Uterus (tissue), 4 donors: ENCODE data around the gene MAP4K4. TPM values are rescaled to one million over a fixed set of nuclear protein-coding genes. Genes with fewer than 3 reads are reported as not detected.

Experiments
- DNase-seq, 2 donors: peaks; one replicate each; pipeline ENCODE4 v3.0.0-alpha.2; 2019 to 2020
- H3K27ac ChIP-seq, 2 donors: fragments of 200-600 bp; sonication (generic); 1 replicate in 1 of 2; 2 replicates in 1 of 2; pipeline ENCODE4 v1.5.1; 2016 to 2018
- H3K27me3 ChIP-seq, 2 donors: fragments of 200-600 bp; sonication (generic); one replicate each; pipeline ENCODE4 v1.5.1; 2018 to 2019; ENCODE audit warnings: control low read depth in 1 of 2
- H3K36me3 ChIP-seq, 2 donors: fragments of 200-600 bp; sonication (generic); one replicate each; pipeline ENCODE4 v1.5.1; 2019; ENCODE audit warnings: control low read depth in 1 of 2
- H3K4me1 ChIP-seq, 2 donors: fragments of 200-600 bp; sonication (generic); one replicate each; pipeline ENCODE4 v1.5.1; 2018 to 2019; ENCODE audit warnings: control low read depth in 1 of 2
- H3K4me3 ChIP-seq, 2 donors: fragments of 200-600 bp; sonication (generic); 1 replicate in 1 of 2; 2 replicates in 1 of 2; pipeline ENCODE4 v1.5.1; 2018 to 2019; ENCODE audit warnings: mild to moderate bottlenecking in 1 of 2
- H3K9me3 ChIP-seq, 2 donors: fragments of 200-600 bp; sonication (generic); one replicate each; pipeline ENCODE4 v1.5.1; 2019; ENCODE audit warnings: control low read depth in 1 of 2
- CTCF ChIP-seq, 4 experiments: fragments of 200-600 bp in 2 of 4; fragments of 450-650 bp in 2 of 4; sonication (generic) in 2 of 4; IDR thresholded peaks; one replicate each; pipeline ENCODE4 v1.5.1; 2016 to 2019; ENCODE audit warnings: antibody characterized with exemption in 4 of 4, mild to moderate bottlenecking in 2 of 4, moderate library complexity in 1 of 4
- POLR2A ChIP-seq, 2 donors: fragments of 450-650 bp; IDR thresholded peaks; one replicate each; pipeline ENCODE4 v1.6.1; 2016; ENCODE audit warnings: antibody characterized with exemption in 2 of 2, mild to moderate bottlenecking in 1 of 2, moderate library complexity in 1 of 2
- intact Hi-C: fragments of 100-400 bp; cut with DNase I; formaldehyde crosslinking; loops from one replicate; pipeline ENCODE4 v1.15.1; 2023; ENCODE audit warnings: low total_unique reads
- total RNA-seq, 4 donors: library from RNA; depleted of rRNA in 3 of 4; stranded (reverse); fragments of >200 nt in 3 of 4; gene quantifications; one replicate each; pipeline versions ENCODE4 v1.1.0 to v1.2.4, GENCODE V29; 2014 to 2023
- donor health status: DM: yes; HTN: yes; CAD: no.

MAP4K4 gene
- total RNA-seq, 4 donors from 2014 or later: 17.9 to 87.2 (median 55.4) TPM

- H3K4me3 ChIP-seq: no peak overlapping the region
- no peak overlapping the region for H3K27ac ChIP-seq
- no peak for DNase-seq
- H3K9me3 ChIP-seq: no peaks in the 10 kb centered on the region
- H3K27me3 ChIP-seq: no peaks in the 10 kb centered on the region
- H3K4me1 ChIP-seq: no peaks in the 10 kb centered on the region
- no peaks in the 10 kb centered on the region for H3K36me3 ChIP-seq
- intact Hi-C loops: no loop called here
- TF ChIP-seq POLR2A (IDR thresholded peaks at IDR 0.05) (no peak), CTCF (IDR thresholded peaks at IDR 0.05) (no peak)
Observed at GRCh38 chr2:101723371-101724124, 26.0 kb downstream of the MAP4K4 start.

GRCh38 chr2:101724125-101724474 is 26.6 kb downstream of the MAP4K4 start:
- no peaks in the 10 kb centered on the region for H3K4me1 ChIP-seq
- H3K4me3 ChIP-seq: no peak overlapping the region
- H3K9me3 ChIP-seq: no peaks in the 10 kb centered on the region
- intact Hi-C loops: no loop called here
- no peak for DNase-seq
- no peaks in the 10 kb centered on the region for H3K36me3 ChIP-seq
- TF ChIP-seq CTCF (IDR thresholded peaks at IDR 0.05) (no peak), POLR2A (IDR thresholded peaks at IDR 0.05) (no peak)
- no peak overlapping the region for H3K27ac ChIP-seq
- no peaks in the 10 kb centered on the region for H3K27me3 ChIP-seq

GRCh38 chr2:101725038-101725437 is 27.5 kb downstream of the MAP4K4 start:
- Histone ChIP-seq H3K36me3 (no peaks in the 10 kb centered on the region), H3K27me3 (no peaks in the 10 kb centered on the region), H3K4me3 (no peak overlapping the region), H3K4me1 (no peaks in the 10 kb centered on the region), H3K27ac (no peak overlapping the region), H3K9me3 (no peaks in the 10 kb centered on the region)
- DNase-seq: no peak
- TF ChIP-seq CTCF (IDR thresholded peaks at IDR 0.05) (no peak), POLR2A (IDR thresholded peaks at IDR 0.05) (no peak)
- intact Hi-C loops: no loop called here

GRCh38 chr2:101725515-101726192 is 28.1 kb downstream of the MAP4K4 start:
- DNase-seq: no peak
- Histone ChIP-seq H3K4me3 (no peak overlapping the region), H3K27me3 (no peaks in the 10 kb centered on the region), H3K9me3 (no peaks in the 10 kb centered on the region), H3K27ac (no peak overlapping the region), H3K4me1 (no peaks in the 10 kb centered on the region), H3K36me3 (no peaks in the 10 kb centered on the region)
- TF ChIP-seq POLR2A (IDR thresholded peaks at IDR 0.05) (no peak), CTCF (IDR thresholded peaks at IDR 0.05) (no peak)
- intact Hi-C loops: no loop called here

- Histone ChIP-seq H3K27me3 (no peaks in the 10 kb centered on the region), H3K4me3 (no peak overlapping the region), H3K36me3 (no peaks in the 10 kb centered on the region), H3K4me1 (no peaks in the 10 kb centered on the region), H3K27ac (no peak overlapping the region), H3K9me3 (no peaks in the 10 kb centered on the region)
- DNase-seq: no peak
- TF ChIP-seq CTCF (IDR thresholded peaks at IDR 0.05) (no peak), POLR2A (IDR thresholded peaks at IDR 0.05) (no peak)
- intact Hi-C loops: no loop called here
Observed at GRCh38 chr2:101728865-101729264, 31.4 kb downstream of the MAP4K4 start.
